SK-N-SH treated with all-trans-retinoic acid at 6 μM for 48 hours (cell line): Measurements from ENCODE around the gene ZKSCAN4.

Experiments used
- ATAC-seq: fragments of 200-7000 bp; cut with Tn5 transposase; 3 replicates; pipeline ENCODE4 v1.9.1; 2020; ENCODE audit warnings: mild to moderate bottlenecking, moderate library complexity
- ARNTL ChIP-seq: fragments of 450-650 bp; formaldehyde crosslinking; IDR thresholded peaks from 2 replicates; pipeline ENCODE4 v1.5.0; 2020; ENCODE audit warnings: low read depth, mild to moderate bottlenecking, moderate library complexity, borderline replicate concordance
- BACH2 ChIP-seq: fragments of 250-450 bp; sonication (Bioruptor Pico); IDR thresholded peaks from 2 replicates; pipeline ENCODE4 v1.9.0; 2021; ENCODE audit warnings: mild to moderate bottlenecking, borderline replicate concordance
- CSDC2 ChIP-seq: fragments of 250-450 bp; sonication (Bioruptor Pico); IDR thresholded peaks from 2 replicates; pipeline ENCODE4 v1.5.0; 2020; ENCODE audit warnings: mild to moderate bottlenecking, moderate library complexity
- ESRRG ChIP-seq: fragments of 250-450 bp; sonication (Bioruptor Pico); IDR thresholded peaks from 2 replicates; pipeline ENCODE4 v1.6.1; 2021; ENCODE audit warnings: mild to moderate bottlenecking
- GLIS3 ChIP-seq: fragments of 250-450 bp; sonication (Bioruptor Pico); IDR thresholded peaks from 2 replicates; pipeline ENCODE4 v1.5.0; 2020; ENCODE audit warnings: mild to moderate bottlenecking, moderate library complexity
- ISL1 ChIP-seq: fragments of 250-450 bp; sonication (Bioruptor Pico); IDR thresholded peaks from 2 replicates; pipeline ENCODE4 v2.1.2; 2022; ENCODE audit warnings: mild to moderate bottlenecking, moderate library complexity
- OSR1 ChIP-seq: fragments of 250-450 bp; sonication (Bioruptor Pico); IDR thresholded peaks from 2 replicates; pipeline ENCODE4 v1.8.0; 2022; ENCODE audit warnings: moderate library complexity, mild to moderate bottlenecking, inconsistent platforms
- PPARA ChIP-seq: fragments of 250-450 bp; sonication (Bioruptor Pico); IDR thresholded peaks from 2 replicates; pipeline ENCODE4 v1.5.0; 2020; ENCODE audit warnings: mild to moderate bottlenecking, borderline replicate concordance
- RARB ChIP-seq: fragments of 250-450 bp; sonication (Bioruptor Pico); IDR thresholded peaks from 2 replicates; pipeline ENCODE4 v1.8.0; 2021; ENCODE audit warnings: mild to moderate bottlenecking, moderate library complexity
- SNAI2 ChIP-seq: fragments of 250-450 bp; sonication (Bioruptor Pico); IDR thresholded peaks from 2 replicates; pipeline ENCODE4 v1.5.0; 2020; ENCODE audit warnings: mild to moderate bottlenecking, moderate library complexity
- TCF4 ChIP-seq: fragments of 250-450 bp; sonication (Bioruptor Pico); IDR thresholded peaks from 2 replicates; pipeline ENCODE4 v1.8.0; 2021; ENCODE audit warnings: mild to moderate bottlenecking, moderate library complexity, borderline replicate concordance
- TOX ChIP-seq: fragments of 250-450 bp; sonication (Bioruptor Pico); IDR thresholded peaks from 2 replicates; pipeline ENCODE4 v1.8.0; 2021; ENCODE audit warnings: mild to moderate bottlenecking, moderate library complexity, borderline replicate concordance
- ZC3H10 ChIP-seq: fragments of 250-450 bp; sonication (Bioruptor Pico); IDR thresholded peaks from 2 replicates; pipeline ENCODE4 v1.5.1; 2021; ENCODE audit warnings: mild to moderate bottlenecking, moderate library complexity
- ZFP3 ChIP-seq: fragments of 250-450 bp; sonication (Bioruptor Pico); IDR thresholded peaks from 2 replicates; pipeline ENCODE4 v1.5.0; 2020; ENCODE audit warnings: mild to moderate bottlenecking, moderate library complexity
- ZFP30 ChIP-seq: fragments of 450-650 bp; formaldehyde crosslinking; IDR thresholded peaks from 2 replicates; pipeline ENCODE4 v1.5.0; 2022; ENCODE audit warnings: mild to moderate bottlenecking, moderate library complexity
- ZNF565 ChIP-seq: fragments of 450-650 bp; formaldehyde crosslinking; conservative IDR thresholded peaks from 2 replicates; pipeline ENCODE4 v1.5.0; 2020; ENCODE audit warnings: low read depth, mild to moderate bottlenecking, moderate library complexity
- ZNF70 ChIP-seq: fragments of 450-650 bp; formaldehyde crosslinking; IDR thresholded peaks from 2 replicates; pipeline ENCODE4 v1.5.0; 2020; ENCODE audit warnings: mild to moderate bottlenecking, moderate library complexity
- ZNF8 ChIP-seq: fragments of 450-650 bp; formaldehyde crosslinking; IDR thresholded peaks from 2 replicates; pipeline ENCODE4 v1.5.0; 2020; ENCODE audit warnings: mild to moderate bottlenecking, moderate library complexity
- TF ChIP-seq, protein P1 (sequence below): fragments of 250-450 bp; sonication (Bioruptor Pico); IDR thresholded peaks from 2 replicates; pipeline ENCODE4 v1.5.0; 2020; ENCODE audit warnings: mild to moderate bottlenecking, moderate library complexity
- TF ChIP-seq, protein P2 (sequence below): fragments of 250-450 bp; sonication (Bioruptor Pico); IDR thresholded peaks from 2 replicates; pipeline ENCODE4 v1.5.1; 2021; ENCODE audit warnings: mild to moderate bottlenecking, moderate library complexity
- TF ChIP-seq, protein P3 (sequence below): fragments of 250-450 bp; sonication (Bioruptor Pico); IDR thresholded peaks from 2 replicates; pipeline ENCODE4 v1.5.1; 2020; ENCODE audit warnings: low read depth, mild to moderate bottlenecking, moderate library complexity
- TF ChIP-seq, protein P4 (sequence below): fragments of 250-450 bp; sonication (Bioruptor Pico); IDR thresholded peaks from 2 replicates; pipeline ENCODE4 v1.8.0; 2021; ENCODE audit warnings: low read depth, mild to moderate bottlenecking, moderate library complexity, borderline replicate concordance

Gene ZKSCAN4

DNA sequence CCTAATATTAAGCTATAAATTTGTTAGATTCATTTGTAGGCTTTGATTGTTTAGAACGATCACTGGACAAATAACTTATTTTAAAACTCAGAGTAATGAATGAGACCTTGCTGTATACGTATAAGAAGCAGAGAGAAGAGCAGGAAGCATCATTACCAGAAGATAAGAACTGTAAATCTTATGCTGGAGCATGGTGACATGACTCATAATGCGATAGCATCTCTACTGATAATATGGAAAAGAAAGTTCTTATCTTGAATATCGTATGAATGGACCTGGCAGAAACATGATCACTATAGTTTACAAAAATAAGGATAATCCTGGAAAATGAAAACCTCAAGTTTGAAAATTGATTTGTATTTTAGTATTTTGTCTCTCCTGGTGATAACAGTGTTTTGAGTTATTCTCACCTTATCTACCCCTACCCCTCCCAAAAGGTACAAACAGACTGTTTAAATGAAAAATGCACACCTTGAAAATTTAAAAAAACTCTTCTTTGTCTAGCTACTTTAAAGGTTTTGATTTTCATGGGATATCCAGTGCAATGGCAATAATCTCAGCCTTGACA is 12.8 kb upstream of the ZKSCAN4 start:
- TF ChIP-seq ZFP30 (CRISPR knock-in tag) (no peak), TOX (CRISPR knock-in tag) (no peak), CSDC2 (no peak), ZFP3 (CRISPR knock-in tag) (no peak), ISL1 (CRISPR knock-in tag) (no peak), RARB (CRISPR knock-in tag) (no peak), ESRRG (CRISPR knock-in tag) (no peak), ZNF565 (CRISPR knock-in tag) (no peak), OSR1 (no peak)
- TF ChIP-seq, protein P1, sequence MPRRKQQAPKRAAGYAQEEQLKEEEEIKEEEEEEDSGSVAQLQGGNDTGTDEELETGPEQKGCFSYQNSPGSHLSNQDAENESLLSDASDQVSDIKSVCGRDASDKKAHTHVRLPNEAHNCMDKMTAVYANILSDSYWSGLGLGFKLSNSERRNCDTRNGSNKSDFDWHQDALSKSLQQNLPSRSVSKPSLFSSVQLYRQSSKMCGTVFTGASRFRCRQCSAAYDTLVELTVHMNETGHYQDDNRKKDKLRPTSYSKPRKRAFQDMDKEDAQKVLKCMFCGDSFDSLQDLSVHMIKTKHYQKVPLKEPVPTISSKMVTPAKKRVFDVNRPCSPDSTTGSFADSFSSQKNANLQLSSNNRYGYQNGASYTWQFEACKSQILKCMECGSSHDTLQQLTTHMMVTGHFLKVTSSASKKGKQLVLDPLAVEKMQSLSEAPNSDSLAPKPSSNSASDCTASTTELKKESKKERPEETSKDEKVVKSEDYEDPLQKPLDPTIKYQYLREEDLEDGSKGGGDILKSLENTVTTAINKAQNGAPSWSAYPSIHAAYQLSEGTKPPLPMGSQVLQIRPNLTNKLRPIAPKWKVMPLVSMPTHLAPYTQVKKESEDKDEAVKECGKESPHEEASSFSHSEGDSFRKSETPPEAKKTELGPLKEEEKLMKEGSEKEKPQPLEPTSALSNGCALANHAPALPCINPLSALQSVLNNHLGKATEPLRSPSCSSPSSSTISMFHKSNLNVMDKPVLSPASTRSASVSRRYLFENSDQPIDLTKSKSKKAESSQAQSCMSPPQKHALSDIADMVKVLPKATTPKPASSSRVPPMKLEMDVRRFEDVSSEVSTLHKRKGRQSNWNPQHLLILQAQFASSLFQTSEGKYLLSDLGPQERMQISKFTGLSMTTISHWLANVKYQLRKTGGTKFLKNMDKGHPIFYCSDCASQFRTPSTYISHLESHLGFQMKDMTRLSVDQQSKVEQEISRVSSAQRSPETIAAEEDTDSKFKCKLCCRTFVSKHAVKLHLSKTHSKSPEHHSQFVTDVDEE: no peak
- ATAC-seq: no peak

DNA sequence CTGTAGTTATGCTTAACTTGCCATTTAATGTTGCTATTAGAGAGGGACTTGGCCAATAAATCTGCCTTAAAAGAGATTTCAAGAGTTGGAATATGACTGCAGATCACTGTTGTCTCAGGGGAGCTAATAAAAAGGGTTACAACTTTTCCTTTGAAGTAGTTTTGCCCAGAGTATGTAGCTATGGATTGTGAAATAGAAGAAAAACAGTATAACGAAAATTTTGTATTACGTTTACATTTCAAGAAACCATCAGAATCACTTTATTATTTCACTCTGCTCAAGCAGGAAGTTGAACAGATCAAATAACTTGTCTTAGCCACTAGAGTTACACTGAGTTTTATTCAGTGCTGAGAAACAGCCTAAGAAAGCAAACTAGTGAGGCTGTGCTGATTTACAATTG is 11.9 kb upstream of the ZKSCAN4 start:
- ATAC-seq: no peak
- TF ChIP-seq BACH2 (CRISPR knock-in tag) (no peak), PPARA (CRISPR knock-in tag) (no peak), ZFP30 (CRISPR knock-in tag) (no peak), TCF4 (CRISPR knock-in tag) (no peak), ZNF70 (no peak), SNAI2 (CRISPR knock-in tag) (no peak), ISL1 (CRISPR knock-in tag) (no peak), OSR1 (no peak), ZC3H10 (CRISPR knock-in tag) (no peak), ZNF565 (CRISPR knock-in tag) (no peak), ZNF8 (no peak), GLIS3 (CRISPR knock-in tag) (no peak), ARNTL (CRISPR knock-in tag) (no peak), ESRRG (CRISPR knock-in tag) (no peak)
- TF ChIP-seq, protein P2, sequence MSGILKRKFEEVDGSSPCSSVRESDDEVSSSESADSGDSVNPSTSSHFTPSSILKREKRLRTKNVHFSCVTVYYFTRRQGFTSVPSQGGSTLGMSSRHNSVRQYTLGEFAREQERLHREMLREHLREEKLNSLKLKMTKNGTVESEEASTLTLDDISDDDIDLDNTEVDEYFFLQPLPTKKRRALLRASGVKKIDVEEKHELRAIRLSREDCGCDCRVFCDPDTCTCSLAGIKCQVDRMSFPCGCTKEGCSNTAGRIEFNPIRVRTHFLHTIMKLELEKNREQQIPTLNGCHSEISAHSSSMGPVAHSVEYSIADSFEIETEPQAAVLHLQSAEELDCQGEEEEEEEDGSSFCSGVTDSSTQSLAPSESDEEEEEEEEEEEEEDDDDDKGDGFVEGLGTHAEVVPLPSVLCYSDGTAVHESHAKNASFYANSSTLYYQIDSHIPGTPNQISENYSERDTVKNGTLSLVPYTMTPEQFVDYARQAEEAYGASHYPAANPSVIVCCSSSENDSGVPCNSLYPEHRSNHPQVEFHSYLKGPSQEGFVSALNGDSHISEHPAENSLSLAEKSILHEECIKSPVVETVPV (CRISPR knock-in tag): no peak
- TF ChIP-seq, protein P3, sequence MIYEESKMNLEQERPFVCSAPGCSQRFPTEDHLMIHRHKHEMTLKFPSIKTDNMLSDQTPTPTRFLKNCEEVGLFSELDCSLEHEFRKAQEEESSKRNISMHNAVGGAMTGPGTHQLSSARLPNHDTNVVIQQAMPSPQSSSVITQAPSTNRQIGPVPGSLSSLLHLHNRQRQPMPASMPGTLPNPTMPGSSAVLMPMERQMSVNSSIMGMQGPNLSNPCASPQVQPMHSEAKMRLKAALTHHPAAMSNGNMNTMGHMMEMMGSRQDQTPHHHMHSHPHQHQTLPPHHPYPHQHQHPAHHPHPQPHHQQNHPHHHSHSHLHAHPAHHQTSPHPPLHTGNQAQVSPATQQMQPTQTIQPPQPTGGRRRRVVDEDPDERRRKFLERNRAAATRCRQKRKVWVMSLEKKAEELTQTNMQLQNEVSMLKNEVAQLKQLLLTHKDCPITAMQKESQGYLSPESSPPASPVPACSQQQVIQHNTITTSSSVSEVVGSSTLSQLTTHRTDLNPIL (CRISPR knock-in tag): no peak
- TF ChIP-seq, protein P4, sequence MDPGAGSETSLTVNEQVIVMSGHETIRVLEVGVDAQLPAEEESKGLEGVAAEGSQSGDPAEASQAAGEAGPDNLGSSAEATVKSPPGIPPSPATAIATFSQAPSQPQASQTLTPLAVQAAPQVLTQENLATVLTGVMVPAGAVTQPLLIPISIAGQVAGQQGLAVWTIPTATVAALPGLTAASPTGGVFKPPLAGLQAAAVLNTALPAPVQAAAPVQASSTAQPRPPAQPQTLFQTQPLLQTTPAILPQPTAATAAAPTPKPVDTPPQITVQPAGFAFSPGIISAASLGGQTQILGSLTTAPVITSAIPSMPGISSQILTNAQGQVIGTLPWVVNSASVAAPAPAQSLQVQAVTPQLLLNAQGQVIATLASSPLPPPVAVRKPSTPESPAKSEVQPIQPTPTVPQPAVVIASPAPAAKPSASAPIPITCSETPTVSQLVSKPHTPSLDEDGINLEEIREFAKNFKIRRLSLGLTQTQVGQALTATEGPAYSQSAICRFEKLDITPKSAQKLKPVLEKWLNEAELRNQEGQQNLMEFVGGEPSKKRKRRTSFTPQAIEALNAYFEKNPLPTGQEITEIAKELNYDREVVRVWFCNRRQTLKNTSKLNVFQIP (CRISPR knock-in tag): no peak
- TF ChIP-seq, protein P1: no peak
